ENCODE data around the gene TJP1.

DNA sequence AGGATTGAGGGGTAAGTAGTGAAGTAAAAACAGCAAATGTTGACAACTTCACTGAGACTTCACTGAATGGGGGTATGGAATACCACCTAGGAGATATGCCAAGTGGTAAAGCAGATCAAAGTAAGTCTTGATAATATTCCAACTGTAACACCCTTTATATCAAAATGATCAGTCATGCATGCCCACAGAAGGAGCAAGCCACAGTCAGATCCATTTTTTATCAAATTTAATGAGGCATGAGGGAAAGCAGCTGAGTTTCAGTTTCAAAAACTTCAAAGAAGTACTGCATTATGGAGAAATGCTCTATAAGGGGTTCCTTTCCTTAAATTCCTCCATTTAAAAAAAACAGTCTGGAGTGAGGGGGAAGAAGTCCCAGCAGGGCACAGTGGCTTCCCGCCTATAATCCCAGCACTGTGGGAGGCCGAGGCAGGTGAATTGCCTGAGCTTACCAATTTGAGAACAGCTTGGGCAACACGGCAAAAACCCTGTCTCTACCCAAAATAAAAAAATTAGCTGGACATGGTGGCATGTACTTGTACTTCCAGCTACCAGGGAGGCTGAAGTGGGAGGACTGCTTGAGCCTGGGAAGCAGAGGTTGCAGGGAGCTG, 56.9 kb downstream of the TJP1 start:
- TF ChIP-seq, protein P1, sequence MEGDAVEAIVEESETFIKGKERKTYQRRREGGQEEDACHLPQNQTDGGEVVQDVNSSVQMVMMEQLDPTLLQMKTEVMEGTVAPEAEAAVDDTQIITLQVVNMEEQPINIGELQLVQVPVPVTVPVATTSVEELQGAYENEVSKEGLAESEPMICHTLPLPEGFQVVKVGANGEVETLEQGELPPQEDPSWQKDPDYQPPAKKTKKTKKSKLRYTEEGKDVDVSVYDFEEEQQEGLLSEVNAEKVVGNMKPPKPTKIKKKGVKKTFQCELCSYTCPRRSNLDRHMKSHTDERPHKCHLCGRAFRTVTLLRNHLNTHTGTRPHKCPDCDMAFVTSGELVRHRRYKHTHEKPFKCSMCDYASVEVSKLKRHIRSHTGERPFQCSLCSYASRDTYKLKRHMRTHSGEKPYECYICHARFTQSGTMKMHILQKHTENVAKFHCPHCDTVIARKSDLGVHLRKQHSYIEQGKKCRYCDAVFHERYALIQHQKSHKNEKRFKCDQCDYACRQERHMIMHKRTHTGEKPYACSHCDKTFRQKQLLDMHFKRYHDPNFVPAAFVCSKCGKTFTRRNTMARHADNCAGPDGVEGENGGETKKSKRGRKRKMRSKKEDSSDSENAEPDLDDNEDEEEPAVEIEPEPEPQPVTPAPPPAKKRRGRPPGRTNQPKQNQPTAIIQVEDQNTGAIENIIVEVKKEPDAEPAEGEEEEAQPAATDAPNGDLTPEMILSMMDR (IDR thresholded peaks at IDR 0.05; ENCODE audit: borderline replicate concordance, extremely low read depth, low read length, poor library complexity, severe bottlenecking) = no peak
- no peak for TF ChIP-seq EZH2 (IDR thresholded peaks at IDR 0.05; ENCODE audit: borderline replicate concordance, low read depth, low read length, severe bottlenecking)

Measured in DND-41 (cell line).